ENCODE data around the gene SPNS3.

The SPNS3 gene

GRCh38 chr17:4465786-4466185 is 32.0 kb downstream of the SPNS3 start:
- no peak for DNase-seq (ENCODE audit: low spot score)

- DNase-seq (ENCODE audit: low spot score), result no peak
Observed at GRCh38 chr17:4467287-4467686, 33.5 kb downstream of the SPNS3 start.

- DNase-seq (ENCODE audit: low spot score), result no peak
Observed at GRCh38 chr17:4469552-4469951, 35.8 kb downstream of the SPNS3 start.

GRCh38 chr17:4472286-4472685 is 38.5 kb downstream of the SPNS3 start:
- no peak for DNase-seq (ENCODE audit: low spot score)

GRCh38 chr17:4474093-4474492 is 40.4 kb downstream of the SPNS3 start:
- DNase-seq (ENCODE audit: low spot score), result no peak

GRCh38 chr17:4475001-4475400 is 41.3 kb downstream of the SPNS3 start:
- no peak for DNase-seq (ENCODE audit: low spot score)

- DNase-seq (ENCODE audit: low spot score), result no peak
Observed at GRCh38 chr17:4475463-4475862, 41.7 kb downstream of the SPNS3 start.

- no peak for DNase-seq (ENCODE audit: low spot score)
Observed at GRCh38 chr17:4476017-4476416, 42.3 kb downstream of the SPNS3 start.

GRCh38 chr17:4476511-4477070 is 42.9 kb downstream of the SPNS3 start:
- no peak for DNase-seq (ENCODE audit: low spot score)

- DNase-seq (ENCODE audit: low spot score), result no peak
Observed at GRCh38 chr17:4477255-4477791, 43.6 kb downstream of the SPNS3 start.

GRCh38 chr17:4478318-4478830 is 44.6 kb downstream of the SPNS3 start:
- DNase-seq (ENCODE audit: low spot score), result no peak

- no peak for DNase-seq (ENCODE audit: low spot score)
Observed at GRCh38 chr17:4479340-4479981, 45.7 kb downstream of the SPNS3 start.

- DNase-seq (ENCODE audit: low spot score), result no peak
Observed at GRCh38 chr17:4479982-4480751, 46.4 kb downstream of the SPNS3 start.

GRCh38 chr17:4480929-4481898 is 47.5 kb downstream of the SPNS3 start:
- DNase-seq (ENCODE audit: low spot score), result no peak

GRCh38 chr17:4482338-4483011 is 48.7 kb downstream of the SPNS3 start:
- no peak for DNase-seq (ENCODE audit: low spot score)

GRCh38 chr17:4483012-4483840 is 49.5 kb downstream of the SPNS3 start:
- no peak for DNase-seq (ENCODE audit: low spot score)

- no peak for DNase-seq (ENCODE audit: low spot score)
Observed at GRCh38 chr17:4485676-4486646, 52.2 kb downstream of the SPNS3 start.

GRCh38 chr17:4487296-4487695 is 53.6 kb downstream of the SPNS3 start:
- no peak for DNase-seq (ENCODE audit: low spot score)
